Suppressor macrophage (primary cell): ENCODE measurements around the gene TEPSIN.

ENCODE experiments used
- DNase-seq, 4 experiments: peaks; one replicate each; pipeline ENCODE4 v3.0.0-alpha.2; 2020 to 2022

Gene TEPSIN

GRCh38 chr17:81236784-81237183 is 2.1 kb downstream of the TEPSIN start:
- DNase-seq = no peak

DNA sequence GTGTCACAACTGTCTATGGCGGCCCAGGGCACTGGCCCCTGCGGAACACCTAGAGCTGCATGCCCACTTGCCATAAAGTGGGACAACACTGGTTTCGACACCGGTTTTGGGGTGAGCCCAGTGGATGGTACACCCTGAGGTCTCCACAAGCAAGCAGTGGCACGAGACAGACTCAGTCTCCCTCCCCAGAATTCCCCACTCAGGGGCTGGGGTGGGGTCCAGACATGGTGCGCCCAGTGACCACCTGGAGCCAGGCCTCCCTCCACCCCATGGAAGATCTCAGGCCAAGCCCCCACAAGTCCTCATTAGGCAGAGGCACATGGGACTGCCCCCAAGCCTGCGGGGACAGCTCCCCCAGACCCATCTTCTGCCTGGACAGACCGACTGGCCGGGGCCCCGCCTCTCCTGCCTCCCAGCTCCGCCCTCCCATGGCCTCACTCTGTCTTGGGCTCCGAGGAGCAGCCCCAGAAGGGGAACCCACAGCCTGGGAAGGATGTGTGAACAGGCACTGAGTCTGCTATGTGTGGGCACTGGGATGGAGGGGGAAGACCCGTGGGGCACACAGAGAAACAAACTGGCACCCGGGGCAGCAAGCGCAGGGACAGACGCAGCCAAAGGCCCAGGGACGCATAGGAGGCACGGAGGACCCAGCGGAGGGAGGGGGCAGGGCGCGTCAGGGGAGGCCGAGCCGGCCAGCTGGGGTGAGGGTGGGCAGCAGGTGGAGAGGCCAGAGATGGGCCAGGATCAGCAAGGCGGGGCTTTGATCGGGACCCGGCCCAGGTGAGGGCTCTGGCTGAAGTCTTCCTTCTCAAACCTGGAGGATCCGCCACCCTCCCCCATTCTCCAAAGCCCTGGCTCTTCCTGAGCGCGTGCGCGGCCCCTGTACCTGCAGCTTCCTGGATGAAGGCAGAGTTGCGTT is 2.8 kb downstream of the TEPSIN start:
- no peak for DNase-seq

- DNase-seq = no peak
Observed at GRCh38 chr17:81234940-81235821, 3.7 kb downstream of the TEPSIN start.

DNA sequence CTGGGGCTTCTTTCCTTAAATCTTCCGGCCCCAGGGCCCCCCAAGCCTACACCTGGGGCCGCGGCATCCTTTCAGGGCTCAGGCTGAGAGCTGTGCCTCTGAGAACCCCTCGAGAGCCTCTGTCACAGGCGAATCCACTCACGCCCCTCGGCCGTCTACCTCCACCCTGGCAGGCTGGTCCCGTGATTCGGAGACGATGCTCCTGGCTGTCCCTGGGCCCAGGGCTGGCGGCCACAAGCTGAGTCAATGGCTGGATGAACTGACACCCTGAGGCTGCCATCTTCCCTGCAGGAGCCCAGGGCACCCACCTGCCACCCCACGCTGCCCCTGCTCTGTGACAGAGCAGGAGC is 4.4 kb downstream of the TEPSIN start:
- no peak for DNase-seq

DNA sequence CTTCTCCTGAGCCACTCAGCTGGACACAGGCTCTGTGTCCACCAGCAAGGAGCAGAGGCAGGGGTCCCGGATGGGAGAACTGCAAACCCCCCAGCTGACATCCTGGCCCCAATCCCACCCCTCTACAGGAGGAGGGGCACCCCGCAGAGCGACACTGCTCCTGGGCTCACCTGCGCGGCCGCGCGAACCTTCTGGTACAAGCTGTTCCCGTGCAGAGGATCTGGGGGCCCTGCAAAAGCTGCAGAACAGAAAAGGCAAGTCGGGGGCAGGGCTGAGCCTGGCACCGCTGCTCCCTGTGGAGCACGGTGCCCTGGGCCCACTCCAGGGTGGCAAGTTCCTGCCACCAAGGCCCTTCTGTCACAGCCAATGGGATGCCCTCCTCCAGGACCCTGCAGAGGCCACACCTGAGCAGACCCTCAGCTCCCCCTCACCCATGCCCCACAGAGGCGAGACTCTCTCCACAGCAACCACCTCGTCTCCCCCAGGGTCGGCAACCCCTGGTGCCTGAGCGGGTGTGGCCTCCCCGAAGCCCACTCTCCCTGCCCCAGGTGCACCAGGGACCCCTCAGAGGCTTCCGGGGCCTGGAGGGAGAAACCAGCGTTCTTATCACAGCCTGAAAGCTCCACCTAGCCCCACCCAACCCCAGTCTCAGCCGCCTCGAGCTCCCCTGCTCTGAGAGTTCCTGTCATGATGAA is 4.9 kb downstream of the TEPSIN start:
- no peak for DNase-seq

- DNase-seq = no peak
Observed at GRCh38 chr17:81233316-81233715, 5.5 kb downstream of the TEPSIN start.

GRCh38 chr17:81232616-81233241 is 6.1 kb downstream of the TEPSIN start:
- DNase-seq = no peak

DNA sequence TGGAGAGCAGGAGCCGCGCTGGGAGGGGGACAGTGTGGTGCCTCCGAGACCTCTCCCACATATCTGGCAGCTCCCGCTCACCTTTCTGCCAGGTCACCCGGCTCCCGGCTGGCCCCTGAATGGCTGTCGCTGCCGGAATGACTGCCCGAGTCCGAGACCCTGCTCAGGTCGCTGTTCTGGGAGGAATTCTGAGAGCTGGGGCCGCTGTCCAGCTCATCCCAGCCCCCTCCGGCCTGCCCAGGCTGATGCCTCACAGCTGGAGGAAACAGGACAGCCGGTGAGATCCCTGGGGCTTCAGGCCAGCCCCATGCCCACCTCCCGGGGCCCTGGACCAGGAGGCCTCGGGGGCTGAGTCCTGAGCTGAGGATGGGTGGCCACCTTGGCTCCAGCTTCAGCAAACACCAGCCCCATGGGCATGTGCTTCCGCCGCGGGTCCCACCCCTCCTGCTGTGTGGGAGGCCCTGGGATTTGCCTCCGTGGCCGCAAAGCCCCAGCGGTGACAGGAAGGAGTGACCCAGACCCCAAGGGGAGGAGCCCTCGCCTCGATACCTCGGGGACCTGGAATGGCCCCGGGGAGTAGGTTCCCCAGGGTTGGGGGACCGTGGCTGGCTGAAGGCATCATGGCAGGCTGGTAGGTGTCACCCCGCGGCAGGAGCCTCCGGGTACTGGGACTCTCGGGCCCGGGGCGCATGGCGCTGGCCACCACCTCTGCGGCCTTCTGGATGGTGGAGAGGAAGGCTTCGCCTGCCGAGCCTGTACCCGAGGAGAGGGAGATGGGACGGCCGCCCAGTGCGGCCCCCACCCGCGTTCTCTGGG is 6.9 kb downstream of the TEPSIN start:
- no peak for DNase-seq

DNA sequence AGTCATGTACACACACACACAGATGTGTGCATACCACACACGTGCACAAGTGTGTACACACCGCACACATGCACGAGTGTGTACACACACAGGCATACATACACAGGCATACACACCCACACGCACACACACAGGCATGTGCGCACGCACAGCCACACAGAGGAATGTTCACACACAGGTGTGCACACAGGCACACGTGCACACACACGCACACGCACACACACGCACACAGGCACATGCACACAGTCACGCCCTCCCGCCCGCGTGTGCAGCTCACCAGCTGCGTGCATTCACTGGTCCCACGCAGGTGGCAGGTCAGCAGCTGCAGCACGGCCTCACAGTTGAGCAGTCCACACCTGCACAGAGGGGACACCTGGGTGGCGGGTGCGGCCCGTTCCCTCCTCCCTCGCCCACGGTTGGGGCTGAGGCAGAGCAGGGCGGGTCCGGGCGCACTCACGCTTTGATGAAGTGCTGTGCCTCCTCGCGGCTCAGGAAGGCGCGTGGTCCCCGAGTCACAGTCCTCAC is 7.7 kb downstream of the TEPSIN start:
- DNase-seq = no peak

DNA sequence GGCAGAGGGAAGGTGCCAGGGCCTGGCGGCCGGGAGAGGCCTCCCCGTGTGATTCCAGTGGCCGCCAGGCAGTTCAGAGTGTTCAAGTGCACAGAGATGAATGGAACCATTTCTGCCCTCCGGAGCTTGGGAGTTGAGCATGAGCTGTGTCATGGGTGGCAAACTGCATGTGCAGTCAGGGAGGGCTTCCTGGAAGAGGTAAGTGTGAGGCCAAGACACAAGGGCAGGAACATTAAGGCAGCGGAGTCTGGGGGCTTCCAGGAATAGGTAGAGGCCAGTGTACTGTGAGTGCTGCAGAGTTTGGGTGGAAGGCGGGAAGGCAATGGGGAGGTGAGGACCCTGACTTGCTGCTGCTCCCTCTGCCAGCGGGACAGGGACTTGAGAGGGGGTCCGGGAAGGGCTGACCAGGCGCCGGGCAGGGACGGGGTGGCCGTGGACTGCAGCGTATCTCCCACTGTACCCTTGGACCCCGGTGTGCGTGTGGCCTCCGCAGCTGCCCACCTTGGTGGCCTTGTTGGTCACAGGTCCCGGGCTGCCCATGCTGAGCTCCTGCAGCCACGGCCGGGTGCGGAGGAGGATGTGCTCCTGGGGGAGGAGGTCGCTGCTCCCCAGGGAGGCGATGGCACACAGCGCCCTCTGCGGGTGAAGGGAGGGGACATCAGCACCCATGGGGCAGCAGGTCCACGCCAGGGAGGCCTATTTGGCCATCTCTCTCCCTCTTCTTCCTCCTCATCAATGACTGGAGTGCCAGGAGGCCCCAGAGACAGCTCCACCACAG is 8.6 kb downstream of the TEPSIN start:
- DNase-seq = peak in 2 of 4 experiments; percentile 23 to 56

GRCh38 chr17:81229666-81229920 is 9.3 kb downstream of the TEPSIN start:
- no peak for DNase-seq

- DNase-seq = peak in 3 of 4 experiments; percentile 28 to 51 (median 44)
Observed at GRCh38 chr17:81228834-81229665, 9.8 kb downstream of the TEPSIN start.

DNA sequence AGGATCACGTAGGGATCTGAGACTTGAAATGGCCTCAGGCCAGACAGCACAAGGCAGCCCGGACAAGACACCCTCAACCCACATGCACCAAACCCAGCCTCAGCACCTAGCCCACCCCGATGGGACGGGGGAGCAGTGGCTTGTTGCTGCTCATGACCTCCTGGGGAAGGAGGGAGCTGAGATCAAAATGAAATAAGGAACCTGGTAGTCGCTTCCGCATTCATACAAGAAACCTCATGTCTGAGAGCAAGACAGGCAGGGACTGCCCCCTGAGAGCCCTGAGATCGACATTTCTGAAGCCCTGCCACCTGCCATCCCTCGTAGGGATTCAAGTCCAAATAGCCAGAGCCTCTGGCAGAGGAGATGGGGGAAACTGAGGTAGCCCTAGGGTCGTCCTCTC is 10.4 kb downstream of the TEPSIN start:
- peak; percentile 66 to 87 (median 80) for DNase-seq

DNA sequence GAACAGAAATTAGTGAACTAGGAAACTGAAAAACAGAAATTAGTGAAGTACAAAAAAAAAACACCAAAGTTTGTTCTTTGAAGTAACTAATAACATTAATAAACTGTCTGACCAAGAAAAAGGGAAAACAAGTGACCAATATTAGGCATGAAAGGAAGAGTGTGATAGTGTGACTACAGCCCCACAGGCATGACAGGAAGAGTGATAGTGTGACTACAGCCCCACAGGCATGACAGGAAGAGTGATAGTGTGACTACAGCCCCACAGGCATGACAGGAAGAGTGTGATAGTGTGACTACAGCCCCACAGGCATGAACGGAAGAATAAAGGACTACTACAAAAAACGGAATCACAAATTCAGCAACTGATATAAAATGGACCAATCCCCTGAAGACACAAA is 11.2 kb downstream of the TEPSIN start:
- DNase-seq = peak in 2 of 4 experiments; percentile 31 to 49

DNA sequence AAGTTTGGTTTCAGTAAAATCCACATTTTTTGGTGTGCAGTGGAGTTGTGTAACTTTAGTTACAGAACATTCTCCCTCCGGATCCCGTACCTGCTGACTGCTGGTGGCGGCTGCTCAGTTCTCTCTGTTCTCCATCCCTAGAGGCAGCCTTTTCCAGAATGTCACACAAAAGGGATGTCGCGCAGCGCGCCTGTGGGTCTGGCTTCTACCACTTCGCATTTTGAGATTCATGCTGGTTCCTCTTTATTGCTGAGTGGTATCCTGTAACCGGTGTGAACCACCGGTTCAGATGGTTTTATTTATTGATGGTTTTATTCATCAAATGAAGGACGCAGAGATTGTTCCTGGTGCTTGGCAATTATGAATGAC is 15.1 kb downstream of the TEPSIN start:
- DNase-seq = peak; percentile 51 to 74 (median 68)

- peak; percentile 99 to 100 (median 99) for DNase-seq
Observed at GRCh38 chr17:81222906-81223761, 15.7 kb downstream of the TEPSIN start, which contains the start of gene CEP131. Gene CEP131 (minus strand): TSS chr17:81222965. CDS start chr17:81220056, 2,909 bp downstream.

GRCh38 chr17:81222620-81222905 is 16.3 kb downstream of the TEPSIN start:
- no peak for DNase-seq

DNA sequence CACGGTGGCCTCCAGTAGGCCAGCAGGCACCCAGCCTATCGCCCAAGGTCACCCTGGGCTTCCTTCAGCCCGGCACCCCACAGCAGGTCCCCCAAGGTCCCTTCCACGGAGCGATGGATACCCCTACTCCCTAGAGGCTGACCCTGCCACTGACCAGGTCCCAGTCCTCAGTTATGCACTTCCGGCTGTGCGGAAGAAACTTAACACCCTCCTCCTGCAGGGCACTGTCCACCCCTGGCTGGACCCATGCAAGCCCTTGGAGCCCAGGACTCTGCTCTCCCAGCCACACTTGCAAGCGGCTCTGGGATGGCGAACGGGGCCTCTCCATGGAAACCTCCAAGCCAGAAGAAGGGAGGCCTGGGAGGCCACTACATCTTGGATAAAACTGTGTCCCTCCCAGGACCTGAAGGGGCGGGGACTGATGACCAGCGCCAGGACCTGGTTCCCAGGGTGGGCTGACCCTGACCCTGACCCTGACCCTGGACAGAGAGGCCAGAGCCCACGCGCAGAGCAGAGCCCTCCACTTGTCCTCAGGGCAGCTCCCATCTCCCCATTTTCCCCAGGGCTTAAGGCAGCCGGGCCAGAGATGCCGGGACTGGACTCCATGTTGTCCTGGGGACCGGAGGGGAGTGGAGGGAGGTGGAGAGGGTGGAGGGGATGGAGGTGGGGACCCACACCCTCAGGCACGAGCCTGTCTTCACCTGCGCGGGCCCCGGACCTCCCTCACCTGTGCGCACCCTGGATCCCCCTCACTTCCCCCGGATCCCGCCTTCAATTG is 16.8 kb downstream of the TEPSIN start:
- no peak for DNase-seq
